ENCODE data around the gene GABBR2.

Gene GABBR2

DNA sequence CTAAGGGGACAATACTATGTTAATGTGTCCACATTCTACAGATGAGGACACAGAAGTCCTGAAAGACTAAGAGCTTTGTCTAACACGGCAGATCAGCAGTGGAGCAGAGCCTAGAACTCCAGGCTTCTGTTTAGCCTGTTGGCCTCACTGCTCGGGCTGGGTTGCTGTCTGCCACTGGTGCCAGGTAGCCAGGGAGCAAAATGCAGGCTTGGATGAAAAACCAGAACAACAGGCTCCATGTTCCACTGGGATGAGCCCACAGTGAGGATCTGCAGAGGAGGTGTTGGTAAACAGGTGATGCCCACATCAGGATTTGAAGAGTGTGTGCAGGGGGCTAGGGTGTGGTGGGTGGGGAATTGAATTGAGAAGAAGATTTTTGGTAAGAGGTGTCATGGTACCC lies 339.3 kb downstream of the GABBR2 start:
- DNase-seq (ENCODE audit: low read depth): no peak

- DNase-seq (ENCODE audit: low read depth): no peak
These were observed 339.7 kb downstream of the GABBR2 start for GRCh38 chr9:98369066-98369425.

DNA sequence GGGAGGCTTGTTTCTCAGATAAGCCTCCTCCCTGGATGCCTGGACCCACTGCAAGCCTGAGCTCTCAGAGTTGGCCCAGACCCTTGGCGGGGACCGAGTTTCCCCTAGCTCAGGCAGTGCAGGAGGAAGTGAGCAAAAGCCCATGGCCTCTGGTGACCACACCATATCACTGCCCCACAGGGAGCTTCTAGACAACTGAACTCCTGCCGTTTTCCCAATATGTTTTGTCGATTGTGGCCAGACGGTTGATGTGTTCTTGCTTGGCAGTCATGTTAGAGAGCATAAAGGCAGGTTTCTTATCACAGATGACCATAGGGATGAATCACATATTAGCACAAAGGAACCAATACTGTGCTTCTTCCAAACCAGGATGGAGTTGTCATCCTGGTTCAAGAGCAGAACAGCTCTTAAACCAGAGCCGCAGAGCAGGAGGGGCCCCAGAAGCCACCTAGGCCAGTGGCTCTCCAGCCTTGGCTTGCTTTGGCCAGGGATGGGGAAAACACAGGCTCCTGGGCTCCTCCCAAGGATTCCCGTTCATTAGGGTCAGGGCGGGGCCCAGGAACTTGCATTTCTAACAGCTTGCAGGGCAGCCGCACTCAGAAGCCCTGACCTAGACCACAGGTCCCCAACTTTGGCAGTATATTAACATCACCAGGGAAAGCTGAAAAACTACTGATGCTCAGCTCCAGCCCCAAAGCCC lies 340.2 kb downstream of the GABBR2 start:
- no peak for DNase-seq (ENCODE audit: low read depth)

GRCh38 chr9:98367923-98368322 lies 340.8 kb downstream of the GABBR2 start:
- DNase-seq (ENCODE audit: low read depth): no peak

- DNase-seq (ENCODE audit: low read depth): no peak
These were observed 341.3 kb downstream of the GABBR2 start for GRCh38 chr9:98367371-98367900.

- no peak for DNase-seq (ENCODE audit: low read depth)
These were observed 343.0 kb downstream of the GABBR2 start for GRCh38 chr9:98365781-98366180.

DNA sequence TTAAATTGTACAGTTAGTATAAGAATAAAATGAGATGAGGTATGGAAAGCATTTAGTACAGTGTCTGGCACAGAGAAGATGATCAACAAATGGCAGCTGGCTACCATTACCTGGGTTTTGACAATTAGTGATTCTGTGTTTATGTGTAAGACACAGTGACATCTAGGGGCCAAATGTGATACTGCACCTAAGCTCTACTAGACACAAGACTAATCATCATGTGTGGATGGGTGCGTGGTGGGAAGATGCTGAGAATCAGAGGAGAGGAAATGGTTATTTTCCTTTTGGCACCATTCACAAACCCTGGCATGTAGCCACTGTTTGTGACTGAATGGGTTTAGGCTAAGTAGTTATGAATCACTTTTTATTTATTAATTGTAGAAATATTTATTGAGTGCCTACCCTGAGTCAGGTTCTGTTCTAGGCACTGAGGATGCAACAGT lies 343.5 kb downstream of the GABBR2 start:
- DNase-seq (ENCODE audit: low read depth): no peak

GRCh38 chr9:98364086-98364485 lies 344.6 kb downstream of the GABBR2 start:
- DNase-seq (ENCODE audit: low read depth): no peak

- no peak for DNase-seq (ENCODE audit: low read depth)
These were observed 345.1 kb downstream of the GABBR2 start for GRCh38 chr9:98363644-98364043.

- no peak for DNase-seq (ENCODE audit: low read depth)
These were observed 346.0 kb downstream of the GABBR2 start for GRCh38 chr9:98362624-98363252.

GRCh38 chr9:98361645-98362044 lies 347.1 kb downstream of the GABBR2 start:
- DNase-seq (ENCODE audit: low read depth): no peak

- DNase-seq (ENCODE audit: low read depth): no peak
These were observed 348.5 kb downstream of the GABBR2 start for GRCh38 chr9:98360176-98360708.

DNA sequence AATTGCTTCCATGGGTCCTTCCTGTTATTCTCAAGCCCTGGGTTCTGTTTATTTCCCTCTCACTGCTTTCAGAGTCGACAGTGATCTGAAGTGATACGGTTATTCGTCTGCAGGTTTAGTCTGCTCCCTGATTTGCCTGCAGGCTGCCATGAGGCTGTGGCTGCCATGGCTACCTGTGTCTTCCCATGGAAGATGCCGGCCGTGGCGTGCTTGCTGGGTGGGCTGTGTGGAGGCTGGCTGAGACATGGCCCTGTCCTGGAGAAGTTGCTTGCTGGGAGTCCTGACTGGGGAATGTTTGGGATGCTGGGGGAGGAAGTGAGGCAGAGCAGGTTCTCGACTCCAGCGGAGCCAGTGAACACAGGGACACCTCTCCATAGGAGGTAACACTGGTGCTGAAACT lies 349.2 kb downstream of the GABBR2 start:
- no peak for DNase-seq (ENCODE audit: low read depth)

DNA sequence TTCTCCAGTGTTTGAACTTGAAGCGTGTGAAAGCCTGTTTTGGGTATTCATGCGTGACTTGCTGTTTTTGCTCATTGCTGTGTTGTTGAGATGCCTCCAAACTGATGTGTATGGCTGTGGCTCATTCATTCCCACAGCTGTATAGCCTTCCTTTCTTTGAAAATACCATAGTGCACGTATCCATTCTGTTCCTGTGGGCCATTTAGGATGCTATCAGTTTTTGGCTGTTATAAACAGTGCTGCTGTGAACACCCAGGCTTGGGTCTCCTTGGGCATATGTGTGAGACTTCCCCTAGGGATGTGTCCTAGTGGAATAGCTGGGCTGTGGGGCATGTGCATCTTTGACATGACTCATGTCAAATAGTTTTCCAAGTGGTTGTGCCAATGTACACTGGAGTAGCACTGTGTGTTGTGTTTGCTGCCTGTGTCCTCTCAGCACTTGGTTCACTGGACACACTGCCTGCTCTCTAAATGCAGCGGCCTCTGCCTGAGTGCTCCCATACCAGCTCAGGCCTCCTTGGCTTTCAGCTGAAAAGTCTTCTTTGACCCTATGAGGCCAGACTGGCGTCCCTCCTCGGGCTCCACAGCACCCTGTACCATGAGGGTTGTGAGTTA lies 350.7 kb downstream of the GABBR2 start:
- DNase-seq (ENCODE audit: low read depth): no peak

DNA sequence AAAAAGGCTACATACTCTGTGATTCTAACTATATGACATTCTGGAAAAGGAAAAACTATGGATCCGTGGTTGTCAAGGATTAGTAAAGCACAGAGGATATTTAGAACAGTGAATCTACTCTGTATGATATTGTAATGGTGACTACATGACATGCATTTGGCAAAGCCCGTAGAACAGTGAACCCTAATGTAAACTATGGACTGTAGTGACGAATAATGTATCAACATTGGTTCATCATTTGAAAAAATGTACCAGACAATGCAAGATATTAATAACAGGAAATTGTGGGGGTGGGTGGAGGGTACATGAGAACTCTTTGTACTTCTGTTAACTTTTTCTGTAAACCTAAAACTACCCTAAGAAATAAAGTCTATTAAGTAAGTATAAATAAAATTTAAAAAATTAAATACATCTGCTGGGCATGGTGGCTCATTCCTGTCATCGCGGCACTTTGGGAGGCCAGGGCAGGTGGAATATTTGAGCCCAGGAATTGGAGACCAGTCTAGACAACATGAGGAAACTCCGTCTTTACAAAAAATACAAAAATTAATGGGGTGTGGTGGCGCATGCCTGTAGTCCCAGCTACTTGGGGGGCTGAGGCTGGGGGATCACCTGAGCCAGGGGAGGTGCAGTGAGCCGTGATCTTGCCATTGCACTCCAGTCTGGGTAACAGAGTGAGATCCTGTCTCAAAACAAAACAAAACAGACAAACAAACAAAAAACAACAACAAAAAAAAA lies 351.6 kb downstream of the GABBR2 start:
- no peak for DNase-seq (ENCODE audit: low read depth)

DNA sequence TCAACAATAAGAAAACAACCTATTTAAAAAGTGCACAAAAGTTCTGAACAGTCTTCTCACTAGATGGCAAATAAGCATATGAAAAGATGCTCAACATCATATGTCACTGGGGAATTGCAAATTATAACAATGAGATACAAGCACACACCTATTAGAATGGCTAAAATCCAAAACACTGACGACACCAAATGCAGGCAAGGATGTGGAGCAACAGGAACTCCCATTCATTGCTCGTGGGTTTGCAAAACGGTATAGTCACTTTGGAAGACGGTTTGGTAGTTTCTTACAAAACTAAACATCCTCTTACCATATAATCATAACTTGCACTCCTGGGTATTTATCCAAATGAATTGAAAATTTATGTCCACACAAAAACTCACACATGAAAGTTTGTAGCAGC lies 352.4 kb downstream of the GABBR2 start:
- DNase-seq (ENCODE audit: low read depth): no peak

- DNase-seq (ENCODE audit: low read depth): no peak
These were observed 357.4 kb downstream of the GABBR2 start for GRCh38 chr9:98351370-98351769.

DNA sequence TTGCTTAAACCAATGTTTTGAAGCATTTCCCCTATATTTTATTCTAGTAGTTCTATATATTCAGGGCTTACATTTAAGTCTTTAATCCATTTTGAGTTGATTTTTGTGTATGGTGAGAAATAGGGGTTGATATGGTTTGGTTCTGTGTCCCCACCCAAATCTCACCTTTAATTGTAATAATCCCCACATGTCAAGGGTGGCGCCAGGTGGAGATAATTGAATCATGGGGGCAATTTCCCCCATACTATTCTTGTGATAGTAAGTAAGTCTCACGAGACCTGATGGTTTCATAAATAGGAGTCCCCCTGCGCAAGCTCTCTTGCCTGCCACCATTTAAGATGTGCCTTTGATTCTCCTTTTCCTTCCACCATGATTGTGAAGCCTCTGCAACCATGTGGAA lies 361.1 kb downstream of the GABBR2 start:
- no peak for DNase-seq (ENCODE audit: low read depth)

DNA sequence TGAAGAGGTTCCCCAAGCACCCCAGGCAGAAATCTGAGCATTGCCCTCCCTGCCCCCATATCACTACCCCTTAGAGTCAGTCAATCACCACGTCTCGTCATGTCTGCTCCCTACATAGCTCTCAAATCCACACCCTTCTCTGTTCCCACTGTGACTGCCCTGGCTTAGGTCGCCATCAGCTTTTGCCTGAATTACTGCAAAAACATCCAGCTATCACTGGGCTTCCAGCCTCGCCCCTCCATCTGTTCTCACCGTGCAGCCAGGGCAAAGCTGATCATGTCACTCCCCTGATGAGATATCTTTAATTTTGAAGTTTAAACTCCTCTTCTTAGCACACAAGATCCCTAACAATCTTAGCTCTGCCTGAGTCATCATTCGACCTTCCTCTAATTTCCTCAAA lies 363.7 kb downstream of the GABBR2 start:
- DNase-seq (ENCODE audit: low read depth): no peak

DNA sequence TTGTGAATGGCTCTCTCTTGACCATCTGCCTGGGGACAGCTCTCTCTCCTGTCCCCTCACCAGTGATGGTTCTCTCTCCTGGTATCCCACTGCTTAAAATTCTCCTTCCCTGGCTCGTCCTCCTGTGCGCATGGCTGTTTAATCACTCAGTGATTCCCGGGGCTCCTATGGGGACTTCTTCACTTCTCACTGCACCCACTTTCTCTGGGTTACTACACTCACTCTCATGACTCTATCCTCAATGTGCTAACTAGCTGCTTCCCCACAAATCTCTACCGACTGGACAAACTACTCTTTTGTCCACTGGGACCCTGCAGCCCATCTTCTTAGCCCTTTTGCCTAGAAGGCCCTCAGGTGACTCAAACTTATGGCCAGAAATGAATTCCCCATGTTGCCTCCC lies 364.2 kb downstream of the GABBR2 start:
- no peak for DNase-seq (ENCODE audit: low read depth)

- DNase-seq (ENCODE audit: low read depth): no peak
These were observed 365.9 kb downstream of the GABBR2 start for GRCh38 chr9:98342820-98343210.

GRCh38 chr9:98342098-98342819 lies 366.5 kb downstream of the GABBR2 start:
- no peak for DNase-seq (ENCODE audit: low read depth)
